GM19035 (cell line): ENCODE data around the gene FSTL1.

Experiments
- ATAC-seq: cut with Tn5 transposase; IDR thresholded peaks from one replicate; pipeline ENCODE4 v1.9.1; 2021; ENCODE audit not compliant: unreplicated experiment

FSTL1 gene

GRCh38 chr3:120440762-120441161, 10.0 kb downstream of the FSTL1 start:
- ATAC-seq = no peak

GRCh38 chr3:120440001-120440703, 10.6 kb downstream of the FSTL1 start:
- no peak for ATAC-seq

- ATAC-seq = no peak
Observed at GRCh38 chr3:120438665-120439370, 12.0 kb downstream of the FSTL1 start.

- ATAC-seq = no peak
Observed at GRCh38 chr3:120438216-120438615, 12.6 kb downstream of the FSTL1 start.

GRCh38 chr3:120437559-120437958, 13.2 kb downstream of the FSTL1 start:
- no peak for ATAC-seq

- ATAC-seq = no peak
Observed at GRCh38 chr3:120436523-120437050, 14.2 kb downstream of the FSTL1 start.

GRCh38 chr3:120435621-120436020, 15.2 kb downstream of the FSTL1 start:
- ATAC-seq = no peak

GRCh38 chr3:120433662-120434331, 17.0 kb downstream of the FSTL1 start:
- ATAC-seq = no peak

GRCh38 chr3:120432150-120432860, 18.5 kb downstream of the FSTL1 start:
- no peak for ATAC-seq

GRCh38 chr3:120429921-120430361, 20.9 kb downstream of the FSTL1 start:
- ATAC-seq = no peak

GRCh38 chr3:120428924-120429323, 21.9 kb downstream of the FSTL1 start:
- ATAC-seq = no peak

- no peak for ATAC-seq
Observed at GRCh38 chr3:120427201-120427600, 23.6 kb downstream of the FSTL1 start.

GRCh38 chr3:120425572-120426250, 25.1 kb downstream of the FSTL1 start:
- no peak for ATAC-seq

- no peak for ATAC-seq
Observed at GRCh38 chr3:120424976-120425570, 25.7 kb downstream of the FSTL1 start.

GRCh38 chr3:120424506-120424905, 26.3 kb downstream of the FSTL1 start:
- ATAC-seq = no peak

- no peak for ATAC-seq
Observed at GRCh38 chr3:120423432-120423831, 27.4 kb downstream of the FSTL1 start.

- no peak for ATAC-seq
Observed at GRCh38 chr3:120421926-120422325, 28.9 kb downstream of the FSTL1 start.

- no peak for ATAC-seq
Observed at GRCh38 chr3:120420928-120421551, 29.8 kb downstream of the FSTL1 start.

- ATAC-seq = no peak
Observed at GRCh38 chr3:120420360-120420759, 30.4 kb downstream of the FSTL1 start.

GRCh38 chr3:120419797-120420196, 31.0 kb downstream of the FSTL1 start:
- no peak for ATAC-seq
